ENCODE measurements around the gene WDR91. TPM values are rescaled to one million over a fixed set of nuclear protein-coding genes. Genes with fewer than 3 reads are reported as not detected.

Gene WDR91
- total RNA-seq, 4 donors from 2014 or later, result 18.7 to 37.1 (median 30.0) TPM

- H3K4me3 ChIP-seq, result no peak overlapping the region
- no peaks in the 10 kb centered on the region for H3K36me3 ChIP-seq
- ATAC-seq, result no peak
- TF ChIP-seq CTCF (IDR thresholded peaks at IDR 0.05) (no peak), POLR2AphosphoS5 (IDR thresholded peaks at IDR 0.05) (no peak), POLR2A (IDR thresholded peaks at IDR 0.05) (no peak), EP300 (IDR thresholded peaks at IDR 0.05) (no peak)
- H3K27ac ChIP-seq, result no peak overlapping the region
- H3K4me1 ChIP-seq, result no peaks in the 10 kb centered on the region
- H3K27me3 ChIP-seq, result no peaks in the 10 kb centered on the region
- no peaks in the 10 kb centered on the region for H3K9me3 ChIP-seq
- WGBS, 2 donors (ENCODE audit: low coverage in 1 of 2), result no CpG with 5 or more reads among the region's 43 CpGs
Measured at GRCh38 chr7:135246191-135246825, 35.0 kb upstream of the WDR91 start.

DNA sequence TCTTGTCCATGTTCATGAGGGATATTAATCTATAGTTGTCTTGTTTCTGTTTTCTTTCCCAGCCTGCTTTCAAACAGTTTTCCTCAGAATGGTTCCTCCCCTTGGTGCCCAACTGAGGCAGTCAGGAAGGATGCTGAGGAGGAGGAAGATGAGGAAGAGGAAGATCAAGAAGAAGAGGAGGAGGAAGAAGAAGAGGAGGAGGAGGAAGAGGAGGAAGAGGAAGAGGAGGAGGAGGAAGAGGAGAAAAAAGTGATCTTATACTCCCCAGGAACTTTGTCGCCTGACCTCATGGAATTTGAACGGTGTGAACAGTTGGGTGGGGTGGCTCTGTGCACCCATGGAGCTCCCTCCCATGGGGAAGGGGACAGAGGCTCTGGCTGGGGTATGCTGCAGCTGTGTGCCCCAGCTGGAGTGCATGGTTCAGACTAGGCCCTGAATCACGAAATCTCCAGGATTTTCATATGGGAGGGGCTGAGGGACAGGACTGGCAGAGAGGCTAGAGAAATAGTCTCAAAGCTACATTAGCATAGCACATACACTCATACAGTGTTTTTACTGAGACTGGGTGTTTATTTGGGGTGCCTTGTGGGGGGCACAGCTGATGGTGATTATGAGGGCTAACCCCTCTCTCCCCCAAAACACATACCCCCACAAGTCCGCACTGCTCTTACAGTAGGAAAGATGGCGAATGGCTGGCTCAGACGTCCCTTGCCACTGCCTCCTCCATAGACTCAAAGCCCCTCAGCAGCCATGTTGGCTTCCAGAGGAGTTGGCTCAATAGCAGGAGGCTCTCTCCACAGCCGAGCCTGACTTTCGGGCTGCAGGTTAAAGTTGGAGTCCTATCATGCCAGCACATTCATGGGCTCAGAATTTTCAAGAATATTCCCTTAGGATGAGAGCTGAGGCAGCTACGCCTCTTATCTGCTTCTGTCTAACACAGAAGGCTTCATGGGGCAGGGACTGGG lies 34.2 kb upstream of the WDR91 start:
- no peak overlapping the region for H3K4me3 ChIP-seq
- TF ChIP-seq POLR2AphosphoS5 (IDR thresholded peaks at IDR 0.05) (no peak), POLR2A (IDR thresholded peaks at IDR 0.05) (no peak), CTCF (IDR thresholded peaks at IDR 0.05) (no peak), EP300 (IDR thresholded peaks at IDR 0.05) (no peak)
- no peaks in the 10 kb centered on the region for H3K36me3 ChIP-seq
- H3K27ac ChIP-seq, result no peak overlapping the region
- 86 to 100% methylated on average over 3 of the region's 9 CpGs for WGBS, 2 donors (ENCODE audit: low coverage in 1 of 2)
- no peaks in the 10 kb centered on the region for H3K4me1 ChIP-seq
- no peak for ATAC-seq
- H3K9me3 ChIP-seq, result no peaks in the 10 kb centered on the region
- no peaks in the 10 kb centered on the region for H3K27me3 ChIP-seq

DNA sequence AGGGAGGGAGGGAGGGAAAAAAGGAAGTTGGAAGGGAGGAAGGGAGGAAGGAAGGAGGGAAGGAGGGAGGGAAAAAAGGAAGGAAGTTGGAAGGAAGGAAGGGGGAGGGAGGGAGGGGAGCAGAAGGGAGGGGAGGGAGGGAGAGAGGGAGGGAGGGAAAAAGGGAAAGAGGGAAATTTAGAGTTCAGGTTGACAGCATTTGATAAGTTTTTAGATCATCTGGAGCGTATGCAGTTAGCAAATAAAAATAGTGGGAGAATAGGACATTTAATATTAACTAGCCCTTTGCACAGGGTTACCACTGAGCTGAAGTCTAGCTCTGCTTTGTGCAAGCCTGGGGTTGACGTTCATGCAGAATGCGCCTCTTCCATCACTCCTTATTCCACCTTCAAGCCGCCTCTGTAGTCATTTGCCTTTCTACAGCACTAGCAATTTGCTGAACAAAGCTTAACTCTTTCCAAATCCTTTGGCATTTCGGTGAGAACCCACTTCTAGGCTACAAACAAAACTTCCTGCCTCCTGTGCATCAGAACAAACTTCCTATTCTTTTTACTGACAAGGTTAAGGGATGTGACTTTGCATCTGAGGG lies 30.9 kb upstream of the WDR91 start:
- no peak overlapping the region for H3K27ac ChIP-seq
- no peaks in the 10 kb centered on the region for H3K9me3 ChIP-seq
- H3K4me1 ChIP-seq, result no peaks in the 10 kb centered on the region
- no peaks in the 10 kb centered on the region for H3K36me3 ChIP-seq
- H3K27me3 ChIP-seq, result no peaks in the 10 kb centered on the region
- no peak for ATAC-seq
- TF ChIP-seq CTCF (IDR thresholded peaks at IDR 0.05) (no peak), POLR2A (IDR thresholded peaks at IDR 0.05) (no peak), POLR2AphosphoS5 (IDR thresholded peaks at IDR 0.05) (no peak), EP300 (IDR thresholded peaks at IDR 0.05) (no peak)
- WGBS, 2 donors (ENCODE audit: low coverage in 1 of 2), result 56 to 74% methylated on average over 4 to 5 of the region's 5 CpGs
- no peak overlapping the region for H3K4me3 ChIP-seq

DNA sequence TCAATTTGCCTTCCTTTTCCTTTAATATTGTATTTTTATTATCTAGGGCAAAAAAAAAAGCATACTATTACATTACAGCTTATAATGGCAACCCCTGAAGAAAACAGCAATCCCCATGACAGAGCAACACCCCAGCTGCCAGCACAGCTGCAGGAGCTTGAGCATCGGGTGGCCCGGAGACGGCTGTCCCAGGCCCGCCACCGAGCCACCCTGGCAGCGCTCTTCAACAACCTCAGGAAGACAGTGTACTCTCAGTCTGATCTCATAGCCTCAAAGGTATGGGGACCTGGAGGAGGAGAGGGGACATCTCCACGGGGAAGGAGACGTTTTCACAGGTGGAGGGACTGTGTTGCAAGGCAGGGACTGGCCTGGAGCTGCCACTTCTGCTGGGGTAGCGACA lies 29.1 kb upstream of the WDR91 start:
- ATAC-seq, result no peak
- Histone ChIP-seq H3K4me1 (no peaks in the 10 kb centered on the region), H3K36me3 (no peaks in the 10 kb centered on the region), H3K9me3 (no peaks in the 10 kb centered on the region), H3K4me3 (no peak overlapping the region), H3K27ac (no peak overlapping the region), H3K27me3 (no peaks in the 10 kb centered on the region)
- TF ChIP-seq EP300 (IDR thresholded peaks at IDR 0.05) (no peak), CTCF (IDR thresholded peaks at IDR 0.05) (no peak), POLR2A (IDR thresholded peaks at IDR 0.05) (no peak), POLR2AphosphoS5 (IDR thresholded peaks at IDR 0.05) (no peak)
- 65 to 84% methylated on average over 5 to 6 of the region's 9 CpGs for whole genome bisulfite sequencing, 2 donors (ENCODE audit: low coverage in 1 of 2)

Measured in gastroesophageal sphincter (tissue), 4 donors.